Activated naive CD8-positive, alpha-beta T cell treated with anti-CD3 and anti-CD28 coated beads, Interleukin-2, amount 50 U/mL, for 24 hours (primary cell): Measurements from ENCODE around the gene RNF186.
"Not testable (repeated sequence)": the region's sequence is repeated elsewhere in the genome, so short reads cannot be mapped to it uniquely, and the experiment has no call there.

Experiments
- ATAC-seq: fragments of 150-1000 bp; cut with Tn5 transposase; one replicate; pipeline ENCODE4 v1.10.0; 2021
- DNase-seq: peaks from one replicate; pipeline ENCODE4 v3.0.0; 2021
- H3K27ac Mint-ChIP-seq: one replicate; pipeline ENCODE4 v1.8.0; 2021; ENCODE audit warnings: mild to moderate bottlenecking, mixed read lengths
- H3K27me3 Mint-ChIP-seq: one replicate; pipeline ENCODE4 v1.8.0; 2021; ENCODE audit warnings: mixed read lengths
- H3K36me3 Mint-ChIP-seq: one replicate; pipeline ENCODE4 v1.8.0; 2021; ENCODE audit warnings: low read depth, mixed read lengths
- H3K4me1 Mint-ChIP-seq: one replicate; pipeline ENCODE4 v1.8.0; 2021; ENCODE audit warnings: mixed read lengths
- H3K4me3 Mint-ChIP-seq: one replicate; pipeline ENCODE4 v1.8.0; 2021; ENCODE audit warnings: mild to moderate bottlenecking, moderate library complexity, mixed read lengths
- H3K9me3 Mint-ChIP-seq: one replicate; pipeline ENCODE4 v1.8.0; 2021; ENCODE audit warnings: mixed read lengths

RNF186 gene

DNA sequence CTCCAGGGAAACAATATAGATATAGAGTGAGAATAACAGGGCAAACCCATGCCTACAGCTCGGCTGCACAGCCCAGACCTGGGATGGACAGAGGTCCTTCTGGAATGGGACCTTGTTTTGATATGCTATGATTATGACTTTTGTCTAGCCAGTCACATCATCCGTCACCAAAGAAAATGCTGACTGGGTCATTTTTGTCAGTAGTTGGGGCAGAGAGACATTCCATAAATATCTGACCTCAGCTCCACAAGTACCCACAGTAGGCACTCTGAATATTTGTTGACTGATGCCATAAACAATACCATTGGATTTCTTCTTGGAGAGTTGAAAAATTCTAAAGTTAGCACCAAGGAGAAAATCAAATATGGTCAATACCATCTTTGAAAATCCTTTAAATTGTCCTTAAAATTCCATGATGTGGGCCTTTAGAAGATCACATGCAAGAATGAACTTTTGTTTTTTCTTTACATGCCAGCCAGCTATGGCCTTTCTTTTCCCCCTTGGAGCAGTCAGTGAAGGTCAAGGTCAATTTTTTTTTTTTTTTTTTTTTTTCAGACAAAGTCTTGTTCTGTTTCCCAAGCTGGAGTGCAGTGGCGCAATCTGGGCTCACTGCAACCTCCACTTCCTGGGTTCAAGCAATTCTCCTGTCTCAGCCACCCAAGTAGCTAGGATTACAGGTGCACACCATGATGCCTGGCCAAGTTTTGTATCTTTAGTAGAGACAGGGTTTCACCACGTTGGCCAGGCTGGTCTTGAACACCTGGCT lies 22.7 kb downstream of the RNF186 start:
- no peak for DNase-seq
- Mint-ChIP-seq H3K4me3 (no peak overlapping the region), H3K27me3 (no peaks in the 10 kb centered on the region), H3K9me3 (no peaks in the 10 kb centered on the region), H3K36me3 (peaks cover 25% of the 10 kb centered on the region), H3K4me1 (peaks cover 11% of the 10 kb centered on the region), H3K27ac (no peak overlapping the region)
- no peak for ATAC-seq

DNA sequence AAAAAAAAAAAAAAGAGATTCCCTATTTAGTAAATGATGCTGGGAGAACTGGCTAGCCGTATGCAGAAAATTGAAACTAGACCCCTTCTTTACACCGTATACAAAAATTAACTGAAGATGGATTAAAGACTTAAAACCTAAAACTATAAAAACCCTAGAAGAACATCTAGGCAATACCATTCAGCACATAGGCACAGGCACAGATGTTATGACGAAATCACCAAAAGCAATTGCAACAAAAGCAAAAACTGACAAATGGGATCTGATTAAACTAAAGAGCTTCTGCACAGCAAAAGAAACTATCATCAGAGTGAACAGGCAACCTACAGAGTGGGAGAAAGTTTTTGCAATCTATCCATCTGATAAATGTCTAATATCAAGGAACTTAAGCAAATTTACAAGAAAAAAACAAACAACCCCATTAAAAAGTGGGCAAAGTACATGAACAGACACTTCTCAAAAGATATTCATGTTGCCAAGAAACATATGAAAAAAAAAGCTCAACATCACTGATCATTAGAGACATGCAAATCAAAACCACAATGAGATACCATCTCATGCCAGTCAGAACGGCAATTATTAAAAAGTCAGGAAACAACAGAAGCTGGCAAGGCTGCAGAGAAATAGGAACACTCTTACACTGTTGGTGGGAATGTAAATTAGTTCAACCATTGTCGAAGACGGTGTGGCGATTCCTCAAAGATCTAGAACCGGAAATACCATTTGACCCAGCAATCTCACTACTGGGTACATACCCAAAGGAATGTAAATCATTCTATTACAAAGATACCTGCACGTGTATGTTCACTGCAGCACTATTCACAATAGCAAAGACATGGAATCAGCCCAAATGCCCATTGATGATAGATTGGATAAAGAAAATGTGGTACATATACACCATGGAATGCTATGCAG lies 24.8 kb downstream of the RNF186 start:
- peaks cover 25% of the 10 kb centered on the region for H3K36me3 Mint-ChIP-seq
- H3K27me3 Mint-ChIP-seq, ATAC-seq, H3K27ac Mint-ChIP-seq, H3K4me1 Mint-ChIP-seq, H3K9me3 Mint-ChIP-seq, DNase-seq, H3K4me3 Mint-ChIP-seq: not testable (repeated sequence)

DNA sequence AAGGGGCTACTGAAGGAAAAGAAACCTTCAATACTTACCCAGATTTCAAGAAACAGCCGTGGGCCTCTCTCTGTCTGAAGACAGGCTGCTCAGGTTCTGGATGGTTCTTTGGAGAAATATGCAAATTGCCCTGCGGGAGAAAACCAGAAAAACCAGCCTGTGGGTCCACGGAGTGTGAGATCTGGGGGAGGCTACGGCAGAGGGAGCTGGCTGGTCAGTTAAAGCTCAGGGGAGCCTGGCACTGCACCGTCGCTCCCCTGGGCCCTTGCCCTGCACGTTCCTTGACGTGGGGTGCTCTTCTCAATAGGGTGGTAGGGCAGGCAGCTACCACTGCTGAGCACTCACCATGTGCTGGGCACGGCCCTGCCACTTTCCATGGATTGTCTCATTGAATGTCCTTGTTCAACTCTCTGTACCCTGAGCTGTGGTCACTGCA lies 28.1 kb downstream of the RNF186 start:
- no peak overlapping the region for H3K27ac Mint-ChIP-seq
- H3K36me3 Mint-ChIP-seq: peaks cover 17% of the 10 kb centered on the region
- no peaks in the 10 kb centered on the region for H3K9me3 Mint-ChIP-seq
- H3K4me1 Mint-ChIP-seq: peaks cover 8% of the 10 kb centered on the region
- no peak overlapping the region for H3K4me3 Mint-ChIP-seq
- H3K27me3 Mint-ChIP-seq: no peaks in the 10 kb centered on the region
- no peak for ATAC-seq
- no peak for DNase-seq

DNA sequence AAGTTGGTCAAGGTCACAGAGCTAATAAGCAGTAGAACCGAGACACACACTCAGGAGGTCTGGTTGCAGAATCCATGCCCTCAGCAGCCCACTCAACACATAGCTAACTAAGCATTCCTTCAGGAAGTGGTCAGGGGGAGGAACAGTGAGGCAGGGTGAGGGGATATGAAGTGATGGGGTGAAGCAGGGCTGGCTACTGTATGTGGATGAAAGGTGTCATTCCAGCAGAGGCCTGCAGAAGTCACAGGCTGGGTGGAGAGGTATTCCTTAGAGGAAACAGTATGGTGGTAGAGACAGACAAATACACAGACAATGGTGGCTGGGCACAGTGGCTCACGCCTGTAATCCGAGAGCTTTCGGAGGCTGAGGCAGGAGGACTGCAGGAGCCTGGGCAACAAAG lies 29.4 kb downstream of the RNF186 start:
- ATAC-seq (no peak), DNase-seq (no peak)
- Mint-ChIP-seq H3K4me1 (peaks cover 7% of the 10 kb centered on the region), H3K4me3 (no peak overlapping the region), H3K36me3 (peaks cover 17% of the 10 kb centered on the region), H3K9me3 (no peaks in the 10 kb centered on the region), H3K27me3 (no peaks in the 10 kb centered on the region), H3K27ac (no peak overlapping the region)

DNA sequence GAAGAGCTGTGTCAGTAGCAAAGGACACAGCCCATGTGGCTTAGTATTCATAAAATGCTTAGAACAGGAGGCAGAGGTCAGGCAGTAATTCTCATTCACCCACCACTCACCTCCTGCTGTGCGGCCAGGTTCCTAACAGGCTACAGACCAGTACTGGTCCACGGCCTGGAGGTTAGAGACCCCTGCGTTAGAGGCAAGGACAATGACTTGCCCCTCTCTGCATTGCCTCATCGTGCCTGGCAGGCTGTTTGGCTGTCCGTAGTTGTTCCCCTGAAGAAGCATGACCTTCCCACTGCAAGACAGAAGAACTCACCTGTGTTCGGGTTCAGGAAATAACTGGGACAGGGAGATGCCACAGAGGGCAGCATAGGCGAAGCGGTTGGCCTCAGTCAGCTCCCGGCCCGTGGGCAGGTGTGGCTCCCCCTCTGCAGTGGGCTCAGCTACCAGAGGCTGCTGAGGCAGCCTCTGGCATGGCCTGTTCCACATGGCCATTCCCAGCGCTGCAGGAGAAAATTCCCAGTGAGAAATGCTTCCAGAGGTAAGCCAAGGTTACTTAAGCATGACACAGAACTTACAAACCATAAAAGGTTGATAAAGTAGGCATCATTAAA lies 34.7 kb downstream of the RNF186 start:
- Mint-ChIP-seq H3K4me3 (no peak overlapping the region), H3K4me1 (no peaks in the 10 kb centered on the region), H3K36me3 (peaks cover 36% of the 10 kb centered on the region), H3K27me3 (no peaks in the 10 kb centered on the region), H3K27ac (no peak overlapping the region), H3K9me3 (no peaks in the 10 kb centered on the region)
- ATAC-seq (no peak), DNase-seq (no peak)

DNA sequence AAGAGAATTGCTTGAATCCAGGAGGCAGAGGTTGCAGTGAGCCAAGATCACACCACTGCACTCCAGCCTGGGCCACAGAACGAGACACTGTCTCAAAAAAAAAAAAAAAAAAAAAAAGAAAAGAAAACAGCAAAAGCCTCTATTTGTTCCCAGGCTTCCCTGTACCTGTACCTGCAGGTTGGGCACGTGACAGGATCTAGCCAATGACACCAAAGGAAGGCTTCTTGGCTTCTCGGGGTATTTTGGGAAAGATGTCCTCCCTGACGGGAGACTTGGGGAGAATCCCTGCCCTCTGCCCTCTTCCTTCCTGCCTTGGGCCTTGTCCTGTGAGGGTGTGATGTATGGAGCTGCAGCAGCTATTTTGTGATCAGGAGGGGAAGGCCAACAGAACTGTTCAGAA lies 38.1 kb downstream of the RNF186 start:
- no peak overlapping the region for H3K27ac Mint-ChIP-seq
- no peaks in the 10 kb centered on the region for H3K27me3 Mint-ChIP-seq
- H3K4me3 Mint-ChIP-seq: no peak overlapping the region
- DNase-seq (no peak), ATAC-seq (no peak)
- H3K36me3 Mint-ChIP-seq: peaks cover 31% of the 10 kb centered on the region
- H3K9me3 Mint-ChIP-seq: no peaks in the 10 kb centered on the region
- H3K4me1 Mint-ChIP-seq: no peaks in the 10 kb centered on the region

DNA sequence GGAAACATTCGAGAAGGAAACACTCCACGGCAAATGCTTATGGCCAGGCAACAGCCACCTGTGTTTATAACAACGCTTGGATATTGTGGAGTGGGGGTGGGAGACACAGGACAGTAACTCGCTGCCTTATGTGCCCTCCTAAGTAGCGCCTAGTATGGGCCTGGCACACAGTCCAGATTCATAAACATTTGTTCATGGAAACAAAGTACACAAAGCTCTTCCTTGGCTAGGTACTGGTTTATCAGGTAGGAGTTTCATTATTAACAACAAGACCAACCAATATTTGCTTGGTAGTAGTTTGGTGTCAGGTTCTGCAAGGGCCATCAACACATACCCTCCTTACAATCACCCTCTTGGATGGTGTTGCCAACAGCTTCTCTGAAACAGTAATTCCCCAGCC lies 38.8 kb downstream of the RNF186 start:
- DNase-seq (no peak), ATAC-seq (no peak)
- Mint-ChIP-seq H3K27ac (no peak overlapping the region), H3K36me3 (peaks cover 28% of the 10 kb centered on the region), H3K4me3 (no peak overlapping the region), H3K4me1 (no peaks in the 10 kb centered on the region), H3K9me3 (no peaks in the 10 kb centered on the region), H3K27me3 (no peaks in the 10 kb centered on the region)

DNA sequence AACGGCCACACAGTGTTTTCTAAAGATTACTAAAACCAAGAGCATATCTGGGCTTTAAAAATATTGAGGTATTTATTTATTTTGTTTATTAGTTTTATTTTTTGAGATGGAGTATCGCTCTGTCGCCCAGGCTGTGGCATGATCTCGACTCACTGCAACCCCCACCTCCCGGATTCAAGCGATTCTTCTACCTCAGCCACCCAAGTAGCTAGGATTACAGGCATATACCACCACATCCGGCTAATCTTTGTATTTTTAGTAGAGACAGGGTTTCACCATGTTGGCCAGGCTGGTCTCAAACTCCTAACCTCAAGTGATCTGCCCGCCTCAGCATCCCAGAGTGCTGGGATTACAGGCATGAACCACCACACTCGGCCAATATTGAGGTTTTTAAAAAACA lies 39.3 kb downstream of the RNF186 start:
- no peak overlapping the region for H3K4me3 Mint-ChIP-seq
- DNase-seq (no peak), ATAC-seq (no peak)
- no peaks in the 10 kb centered on the region for H3K9me3 Mint-ChIP-seq
- H3K27me3 Mint-ChIP-seq: no peaks in the 10 kb centered on the region
- no peak overlapping the region for H3K27ac Mint-ChIP-seq
- H3K36me3 Mint-ChIP-seq: peaks cover 27% of the 10 kb centered on the region
- no peaks in the 10 kb centered on the region for H3K4me1 Mint-ChIP-seq

DNA sequence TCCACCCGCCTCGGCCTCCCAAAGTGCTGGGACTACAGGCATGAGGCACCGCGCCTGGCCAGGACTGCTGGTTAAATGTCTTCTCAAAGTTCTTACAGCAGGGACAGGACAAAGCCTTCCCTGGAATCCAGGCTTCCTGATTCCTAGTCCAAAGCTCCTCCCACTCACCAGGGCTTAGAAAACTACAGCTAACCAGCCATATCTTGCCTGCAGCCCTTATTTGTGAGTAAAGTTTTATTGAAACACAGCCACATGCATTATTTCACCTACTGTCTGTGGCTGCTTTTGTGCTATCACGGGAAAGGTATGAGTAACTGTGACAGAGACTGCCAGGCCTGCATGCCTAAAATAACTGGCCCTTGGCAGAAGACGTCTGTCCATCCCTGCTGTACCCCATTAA lies 39.8 kb downstream of the RNF186 start:
- H3K4me1 Mint-ChIP-seq: no peaks in the 10 kb centered on the region
- no peaks in the 10 kb centered on the region for H3K9me3 Mint-ChIP-seq
- DNase-seq: no peak
- no peak for ATAC-seq
- H3K36me3 Mint-ChIP-seq: peaks cover 23% of the 10 kb centered on the region
- no peak overlapping the region for H3K4me3 Mint-ChIP-seq
- no peak overlapping the region for H3K27ac Mint-ChIP-seq
- H3K27me3 Mint-ChIP-seq: no peaks in the 10 kb centered on the region

DNA sequence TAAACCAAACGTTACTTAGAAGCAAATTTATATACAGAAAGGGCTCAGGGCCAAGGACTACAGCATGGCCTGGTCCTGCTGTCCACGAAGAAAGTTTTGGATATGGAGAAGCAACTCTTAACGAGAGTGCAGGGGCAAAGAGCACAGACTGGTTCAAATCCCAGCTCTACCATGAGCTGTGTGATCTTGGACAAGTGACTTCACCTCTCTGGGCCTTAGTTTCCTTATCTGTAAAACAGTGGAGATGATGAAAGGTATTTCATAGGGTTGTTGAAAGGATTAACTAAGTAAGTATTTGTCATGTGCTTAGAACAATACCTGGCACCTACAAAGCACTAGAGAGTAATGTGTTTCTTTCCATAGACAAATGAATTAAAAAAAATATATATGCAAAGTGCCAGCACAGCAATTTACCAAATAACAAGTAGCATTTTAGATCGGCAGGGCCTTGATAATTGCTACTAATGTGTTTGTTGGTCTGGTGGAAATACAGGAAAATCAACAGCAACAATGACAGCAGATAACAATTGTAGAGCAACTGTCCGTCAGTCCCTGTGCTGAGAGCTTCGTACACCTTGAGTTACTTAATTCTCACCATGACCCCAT lies 40.8 kb downstream of the RNF186 start:
- no peak overlapping the region for H3K4me3 Mint-ChIP-seq
- no peaks in the 10 kb centered on the region for H3K4me1 Mint-ChIP-seq
- DNase-seq: no peak
- H3K27ac Mint-ChIP-seq: no peak overlapping the region
- peaks cover 14% of the 10 kb centered on the region for H3K36me3 Mint-ChIP-seq
- no peaks in the 10 kb centered on the region for H3K27me3 Mint-ChIP-seq
- H3K9me3 Mint-ChIP-seq: no peaks in the 10 kb centered on the region
- ATAC-seq: no peak

DNA sequence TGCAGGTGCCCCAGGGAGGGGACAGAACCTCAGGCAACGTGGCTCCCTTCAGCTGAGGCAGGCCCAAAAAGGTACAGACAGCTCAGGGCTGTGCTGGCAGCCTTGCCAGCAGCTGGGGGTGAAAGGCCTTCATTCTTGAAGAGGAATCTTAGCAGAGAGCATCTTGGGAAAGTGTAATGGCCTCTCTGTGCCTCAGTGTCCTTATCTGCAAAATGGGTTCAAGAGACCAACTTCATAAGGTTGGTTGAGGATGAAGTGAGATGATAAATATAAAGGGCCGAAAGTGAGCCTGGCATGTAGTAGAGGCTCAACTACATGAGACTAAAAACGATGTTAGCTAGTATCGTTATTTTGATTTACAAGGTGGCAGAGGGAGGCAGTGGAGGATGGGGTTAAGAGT lies 41.6 kb downstream of the RNF186 start:
- ATAC-seq: no peak
- Mint-ChIP-seq H3K27me3 (no peaks in the 10 kb centered on the region), H3K9me3 (no peaks in the 10 kb centered on the region), H3K27ac (no peak overlapping the region), H3K4me3 (no peak overlapping the region), H3K36me3 (peaks cover 8% of the 10 kb centered on the region), H3K4me1 (no peaks in the 10 kb centered on the region)
- no peak for DNase-seq

DNA sequence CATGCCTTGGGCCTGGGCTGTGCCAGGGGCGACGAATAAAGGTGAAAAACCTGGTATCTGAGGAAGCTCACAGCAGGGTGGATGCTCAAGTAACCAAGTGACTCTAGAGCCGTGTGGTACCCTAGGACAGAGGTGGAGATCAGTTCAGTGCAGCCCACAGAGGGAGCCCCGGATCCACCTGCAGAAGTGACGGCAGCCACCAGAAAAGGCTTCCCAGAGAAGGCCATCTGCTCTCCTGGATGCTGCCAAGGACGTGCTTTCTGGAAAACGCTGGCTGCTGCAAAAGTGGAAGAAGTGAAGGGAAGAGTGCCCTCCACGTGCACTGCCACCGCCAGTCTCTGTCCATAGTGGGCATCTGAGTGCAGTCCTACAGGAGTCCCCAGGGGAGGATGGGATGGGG lies 43.0 kb downstream of the RNF186 start:
- H3K9me3 Mint-ChIP-seq: no peaks in the 10 kb centered on the region
- no peaks in the 10 kb centered on the region for H3K27me3 Mint-ChIP-seq
- DNase-seq: no peak
- ATAC-seq: no peak
- no peak overlapping the region for H3K27ac Mint-ChIP-seq
- H3K4me3 Mint-ChIP-seq: no peak overlapping the region
- peaks cover 4% of the 10 kb centered on the region for H3K36me3 Mint-ChIP-seq
- no peaks in the 10 kb centered on the region for H3K4me1 Mint-ChIP-seq

DNA sequence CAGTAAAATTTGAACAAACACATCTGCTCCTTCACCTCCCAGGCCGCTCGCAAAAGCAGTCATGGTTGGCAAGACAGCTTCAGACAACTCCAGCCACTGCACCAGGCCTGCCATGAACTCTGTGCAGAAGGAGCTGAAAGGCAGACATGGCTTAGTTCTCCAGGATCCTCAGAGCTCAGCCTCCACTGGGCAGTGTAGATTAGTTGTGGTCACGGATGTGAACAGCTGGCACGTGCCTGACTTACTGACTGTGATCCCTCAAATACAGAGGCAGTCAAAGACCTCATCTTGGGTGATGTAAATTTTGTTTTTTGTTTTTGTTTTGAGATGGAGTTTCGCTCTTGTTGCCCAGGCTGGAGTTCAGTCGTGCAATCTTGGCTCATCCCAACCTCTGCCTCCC lies 43.7 kb downstream of the RNF186 start:
- Mint-ChIP-seq H3K4me1 (peaks cover 4% of the 10 kb centered on the region), H3K36me3 (peaks cover 3% of the 10 kb centered on the region), H3K27ac (no peak overlapping the region), H3K27me3 (no peaks in the 10 kb centered on the region), H3K4me3 (no peak overlapping the region), H3K9me3 (no peaks in the 10 kb centered on the region)
- no peak for ATAC-seq
- DNase-seq: no peak

DNA sequence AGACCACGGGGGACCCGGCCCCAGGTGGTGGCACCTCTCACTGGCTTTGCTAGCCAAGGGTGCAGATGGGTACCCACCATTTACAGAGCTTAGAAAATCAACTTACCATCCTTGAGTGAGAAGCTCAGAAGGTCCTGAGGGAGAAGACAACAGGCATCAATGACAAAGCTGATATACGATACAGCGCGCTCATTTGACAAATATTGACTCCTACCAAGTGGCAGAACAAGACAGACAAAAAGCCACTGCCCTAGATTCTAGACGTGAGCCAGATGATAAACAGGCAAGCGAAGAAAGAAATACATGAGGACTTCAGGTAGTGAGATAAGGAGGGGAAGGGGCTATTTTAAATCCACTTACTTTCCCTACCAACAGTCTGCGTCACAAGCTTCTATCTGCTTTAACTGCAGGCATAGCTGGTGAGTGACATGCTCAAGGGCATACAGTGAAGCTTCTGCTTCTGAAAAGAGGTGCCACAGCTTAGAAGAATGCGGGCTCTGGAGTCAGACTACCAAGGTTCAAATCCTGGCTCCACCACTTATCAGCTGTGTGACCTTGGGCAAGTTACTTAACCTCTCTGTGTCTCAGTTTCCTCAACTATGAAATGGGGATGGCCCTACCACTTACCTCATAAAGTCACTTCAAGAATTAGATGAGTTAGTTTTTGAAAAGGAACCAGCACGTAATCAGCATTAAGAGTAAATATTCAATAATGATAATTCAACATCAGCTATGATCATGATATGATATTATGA lies 44.5 kb downstream of the RNF186 start:
- ATAC-seq (no peak), DNase-seq (no peak)
- Mint-ChIP-seq H3K27me3 (no peaks in the 10 kb centered on the region), H3K27ac (no peak overlapping the region), H3K4me3 (no peak overlapping the region), H3K4me1 (peaks cover 11% of the 10 kb centered on the region), H3K36me3 (peaks cover 5% of the 10 kb centered on the region), H3K9me3 (no peaks in the 10 kb centered on the region)
